Left lung (tissue), 10 donors: Measurements from ENCODE around the gene MCCD1. TPM values are rescaled to one million over a fixed set of nuclear protein-coding genes. Genes with fewer than 3 reads are reported as not detected.
"Not testable (repeated sequence)": the region's sequence is repeated elsewhere in the genome, so short reads cannot be mapped to it uniquely, and the experiment has no call there.

Experiments used
- ATAC-seq: fragments of 200-7000 bp; cut with Tn5 transposase; one replicate; pipeline ENCODE4 v1.9.1; 2020; ENCODE audit warnings: moderate library complexity
- DNase-seq, 4 donors: peaks; one replicate each; pipeline ENCODE4 v3.0.0-alpha.2; 2013 to 2020
- H3K27ac ChIP-seq, 2 donors: fragments of 200-600 bp; sonication (generic) in 1 of 2; one replicate each; pipeline versions ENCODE4 v1.5.0 to v1.8.0; 2020 to 2021
- H3K27me3 ChIP-seq, 2 donors: fragments of 200-600 bp; sonication (generic) in 1 of 2; one replicate each; pipeline versions ENCODE4 v1.5.0 to v1.8.0; 2020 to 2021
- H3K36me3 ChIP-seq, 2 donors: fragments of 200-600 bp; sonication (generic) in 1 of 2; one replicate each; pipeline versions ENCODE4 v1.5.0 to v1.8.0; 2020 to 2021
- H3K4me1 ChIP-seq, 2 donors: fragments of 200-600 bp; one replicate each; pipeline ENCODE4 v1.8.0; 2021
- H3K4me3 ChIP-seq, 2 donors: fragments of 200-600 bp; sonication (generic) in 1 of 2; one replicate each; pipeline versions ENCODE4 v1.5.0 to v1.8.0; 2020 to 2021; ENCODE audit warnings: mild to moderate bottlenecking in 1 of 2
- H3K9me3 ChIP-seq, 2 donors: fragments of 200-600 bp; sonication (generic) in 1 of 2; one replicate each; pipeline versions ENCODE4 v1.5.0 to v1.8.0; 2020 to 2021
- intact Hi-C, 2 donors: fragments of 100-400 bp; cut with DNase I; formaldehyde crosslinking; loops; one replicate each; pipeline versions ENCODE4 v1.11.2 to v1.14.2; 2022
- polyA plus RNA-seq, 6 donors: library from polyadenylated mRNA; unstranded; fragments of 120-200 nt; gene quantifications; one replicate each; pipeline ENCODE4 v1.2.1, GENCODE V29; 2013; ENCODE audit not compliant: insufficient read length in 6 of 6
- total RNA-seq, 2 donors: library from RNA; stranded (reverse); fragmentation: NEBNext Ultra II Directional; extraction: Animal tissue kit (Norgen Biotek cat#: 25700); gene quantifications; one replicate each; pipeline ENCODE4 v1.2.1, GENCODE V29; 2021
- TF ChIP-seq, protein P1 (sequence below), 2 donors: fragments of 200-600 bp; sonication (generic) in 1 of 2; IDR thresholded peaks; one replicate each; pipeline versions ENCODE4 v1.5.0 to v1.8.0; 2021; ENCODE audit warnings: antibody characterized with exemption in 2 of 2
- donor health status: DM: no; HTN: yes; CAD: no.
- donor health status: DM: no; HTN: no; CAD: no.

The MCCD1 gene
- total and polyA plus RNA-seq, 8 donors = 0.23 to 0.27 (median 0.24) TPM; not detected in 5

DNA sequence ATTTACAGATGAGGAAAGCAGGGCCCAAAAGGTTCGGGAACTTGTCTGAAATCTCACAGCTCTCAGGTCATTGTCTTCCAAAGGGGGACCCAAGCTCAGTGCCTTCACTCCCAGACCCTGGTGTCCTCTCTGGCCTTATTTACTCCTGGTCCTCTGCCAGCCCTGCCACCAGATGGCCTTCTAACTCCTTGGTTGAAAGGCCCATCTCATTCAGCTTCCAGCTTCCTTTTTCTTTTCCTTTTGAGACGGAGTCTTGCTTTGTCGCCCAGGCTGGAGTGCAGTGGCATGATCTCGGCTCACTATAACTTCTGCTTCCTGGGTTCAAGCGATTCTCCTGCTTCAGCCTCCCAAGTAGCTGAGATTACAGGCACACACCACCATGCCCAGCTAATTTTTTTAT, 22.6 kb downstream of the MCCD1 start:
- H3K36me3 ChIP-seq = peaks cover 0 to 25% of the 10 kb centered on the region in 2 donors
- ATAC-seq, H3K9me3 ChIP-seq, H3K4me3 ChIP-seq, H3K27me3 ChIP-seq, intact Hi-C loops: not testable (repeated sequence)
- peak in 1 of 4 donors; percentile 71 for DNase-seq
- peak overlapping the region in 1 of 2 donors; percentile 37 for H3K27ac ChIP-seq
- peaks cover 9 to 61% of the 10 kb centered on the region in 2 donors for H3K4me1 ChIP-seq
- TF ChIP-seq, protein P1, sequence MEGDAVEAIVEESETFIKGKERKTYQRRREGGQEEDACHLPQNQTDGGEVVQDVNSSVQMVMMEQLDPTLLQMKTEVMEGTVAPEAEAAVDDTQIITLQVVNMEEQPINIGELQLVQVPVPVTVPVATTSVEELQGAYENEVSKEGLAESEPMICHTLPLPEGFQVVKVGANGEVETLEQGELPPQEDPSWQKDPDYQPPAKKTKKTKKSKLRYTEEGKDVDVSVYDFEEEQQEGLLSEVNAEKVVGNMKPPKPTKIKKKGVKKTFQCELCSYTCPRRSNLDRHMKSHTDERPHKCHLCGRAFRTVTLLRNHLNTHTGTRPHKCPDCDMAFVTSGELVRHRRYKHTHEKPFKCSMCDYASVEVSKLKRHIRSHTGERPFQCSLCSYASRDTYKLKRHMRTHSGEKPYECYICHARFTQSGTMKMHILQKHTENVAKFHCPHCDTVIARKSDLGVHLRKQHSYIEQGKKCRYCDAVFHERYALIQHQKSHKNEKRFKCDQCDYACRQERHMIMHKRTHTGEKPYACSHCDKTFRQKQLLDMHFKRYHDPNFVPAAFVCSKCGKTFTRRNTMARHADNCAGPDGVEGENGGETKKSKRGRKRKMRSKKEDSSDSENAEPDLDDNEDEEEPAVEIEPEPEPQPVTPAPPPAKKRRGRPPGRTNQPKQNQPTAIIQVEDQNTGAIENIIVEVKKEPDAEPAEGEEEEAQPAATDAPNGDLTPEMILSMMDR (IDR thresholded peaks at IDR 0.05) = peak; percentile 10 to 67

DNA sequence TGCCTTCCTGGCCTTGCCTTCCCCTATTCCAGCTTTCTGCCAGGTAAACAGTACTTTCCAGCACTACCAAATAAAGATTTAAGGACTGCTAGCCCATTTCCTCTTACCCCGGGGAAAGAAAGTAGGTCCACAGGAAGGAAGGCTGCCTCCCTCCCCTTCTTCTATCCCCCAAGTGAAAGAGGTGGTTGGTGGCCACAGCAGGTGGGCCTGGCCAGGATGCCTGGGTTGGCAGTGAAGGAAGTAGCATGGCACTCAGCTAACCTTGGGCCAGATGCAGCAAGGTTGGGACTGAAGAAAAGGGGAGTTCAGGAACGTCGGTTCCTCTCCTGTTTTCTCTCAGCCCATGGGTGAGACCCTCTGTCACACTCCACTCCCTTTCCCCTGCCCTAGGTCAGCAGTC, 27.5 kb downstream of the MCCD1 start:
- ATAC-seq (no peak), DNase-seq (no peak)
- intact Hi-C loops = no loop called here
- Histone ChIP-seq H3K27ac (no peak overlapping the region), H3K9me3 (no peaks in the 10 kb centered on the region), H3K27me3 (no peaks in the 10 kb centered on the region), H3K4me3 (no peak overlapping the region), H3K4me1 (peaks cover 7 to 79% of the 10 kb centered on the region in 2 donors), H3K36me3 (peaks cover 0 to 34% of the 10 kb centered on the region in 2 donors)
- TF ChIP-seq, protein P1 (IDR thresholded peaks at IDR 0.05) = no peak

DNA sequence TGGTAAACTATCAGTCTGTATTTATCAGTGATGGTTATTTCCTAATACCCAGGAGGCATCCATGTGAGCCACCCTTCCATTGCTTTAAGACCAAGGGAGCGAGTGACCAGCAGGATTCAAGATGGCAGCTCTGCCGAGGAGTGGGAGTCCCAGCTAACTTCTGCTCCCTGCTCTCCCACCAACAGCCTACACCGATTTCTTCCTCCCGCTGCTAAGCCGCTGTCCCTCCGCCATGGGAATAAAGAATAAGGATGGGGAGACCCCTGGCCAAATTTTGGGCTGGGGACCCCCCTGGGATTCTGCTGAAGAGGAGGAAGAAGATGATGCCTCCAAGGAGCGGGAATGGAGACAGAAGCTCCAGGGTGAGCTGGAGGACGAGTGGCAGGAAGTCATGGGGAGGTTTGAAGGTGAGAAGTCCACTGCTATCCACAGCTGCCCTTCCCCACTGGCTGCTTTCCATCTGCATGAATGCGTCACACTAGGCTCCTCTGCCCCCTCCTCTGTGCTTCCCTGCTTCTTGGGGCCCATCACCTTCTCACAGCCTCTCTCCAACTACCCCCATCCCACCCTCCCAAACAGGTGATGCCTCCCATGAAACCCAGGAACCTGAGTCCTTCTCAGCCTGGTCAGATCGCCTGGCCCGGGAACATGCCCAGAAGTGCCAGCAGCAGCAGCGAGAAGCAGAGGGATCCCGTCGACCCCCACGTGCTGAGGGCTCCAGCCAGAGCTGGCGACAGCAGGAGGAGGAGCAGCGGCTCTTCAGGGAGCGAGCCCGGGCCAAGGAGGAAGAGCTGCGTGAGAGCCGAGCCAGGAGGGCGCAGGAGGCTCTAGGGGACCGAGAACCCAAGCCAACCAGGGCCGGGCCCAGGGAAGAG, 28.9 kb downstream of the MCCD1 start:
- Histone ChIP-seq H3K27ac (peak overlapping the region in 1 of 2 donors; percentile 95), H3K27me3 (no peaks in the 10 kb centered on the region), H3K36me3 (peaks cover 0 to 31% of the 10 kb centered on the region in 2 donors), H3K9me3 (no peaks in the 10 kb centered on the region), H3K4me1 (peaks cover 7 to 76% of the 10 kb centered on the region in 2 donors), H3K4me3 (peak overlapping the region in 1 of 2 donors; percentile 26)
- TF ChIP-seq, protein P1 (IDR thresholded peaks at IDR 0.05) = no peak
- DNase-seq = peak in 1 of 4 donors; percentile 79
- no peak for ATAC-seq
- intact Hi-C loops = no loop called here

DNA sequence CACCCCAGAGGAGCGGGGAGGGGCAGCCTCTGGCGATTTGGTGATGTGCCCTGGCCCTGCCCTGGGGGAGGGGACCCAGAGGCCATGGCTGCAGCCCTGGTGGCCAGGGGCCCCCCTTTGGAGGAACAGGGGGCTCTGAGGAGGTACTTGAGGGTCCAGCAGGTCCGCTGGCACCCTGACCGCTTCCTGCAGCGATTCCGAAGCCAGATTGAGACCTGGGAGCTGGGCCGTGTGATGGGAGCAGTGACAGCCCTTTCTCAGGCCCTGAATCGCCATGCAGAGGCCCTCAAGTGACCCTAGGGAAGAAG, 29.5 kb downstream of the MCCD1 start:
- Histone ChIP-seq H3K4me1 (peaks cover 7 to 76% of the 10 kb centered on the region in 2 donors), H3K27ac (peak overlapping the region in 1 of 2 donors; percentile 95), H3K4me3 (peak overlapping the region in 1 of 2 donors; percentile 26), H3K9me3 (no peaks in the 10 kb centered on the region), H3K36me3 (peaks cover 0 to 31% of the 10 kb centered on the region in 2 donors), H3K27me3 (no peaks in the 10 kb centered on the region)
- ATAC-seq (no peak), DNase-seq (no peak)
- TF ChIP-seq, protein P1 (IDR thresholded peaks at IDR 0.05) = no peak
- intact Hi-C loops = no loop called here
